Endothelial cell of umbilical vein (primary cell): Measurements from ENCODE around the gene AGBL4. TPM values are rescaled to one million over a fixed set of nuclear protein-coding genes. Genes with fewer than 3 reads are reported as not detected.

Experiments
- BruUV-seq: library from RNA; stranded (reverse); fragments of 400-500 nt; replicated peaks from 2 replicates; lab custom pipeline; 2021; lab: Mats Ljungman, UMichigan
- CTCF ChIA-PET: fragments of 300-600, 350-600 bp; sonication (Branson Sonifier 250); formaldehyde crosslinking; loops from one replicate; lab custom pipeline; 2021; ENCODE audit warnings: antibody characterized with exemption, inconsistent platforms; lab: Charles Lee
- POLR2A ChIA-PET: fragments of 300-600, 350-600 bp; sonication (Branson Sonifier 250); formaldehyde crosslinking; loops from one replicate; lab custom pipeline; 2021; ENCODE audit warnings: antibody characterized with exemption, inconsistent platforms; lab: Charles Lee
- DNase-seq: peaks from one replicate; pipeline ENCODE4 v3.0.0-alpha.2; 2011; ENCODE audit warnings: low read depth, low spot score
- FAIRE-seq: peaks from 2 replicates; lab custom pipeline; 2011; peaks lifted over from hg19 to GRCh38; lab: Jason Lieb, UNC
- H2AFZ ChIP-seq: 2 replicates; pipeline ENCODE4 v1.6.0; 2012; ENCODE audit warnings: low read depth, low read length, control low read depth, inconsistent platforms
- H3K27ac ChIP-seq: 2 replicates; pipeline ENCODE4 v1.5.1; 2011; ENCODE audit warnings: low read depth, mild to moderate bottlenecking, control low read depth, low read length, moderate library complexity; ENCODE audit not compliant: insufficient read depth
- H3K27me3 ChIP-seq, 2 experiments: 2 replicates each; pipeline versions ENCODE4 v1.6.0 to v1.6.1; 2011; ENCODE audit warnings: low read length in 2 of 2, mixed read lengths in 1 of 2; ENCODE audit not compliant: control insufficient read depth in 2 of 2, insufficient read depth in 2 of 2
- H3K36me3 ChIP-seq, 2 experiments: 2 replicates in 1 of 2; 3 replicates in 1 of 2; pipeline ENCODE4 v1.5.1; 2011; ENCODE audit warnings: low read length in 2 of 2, mild to moderate bottlenecking in 1 of 2, moderate library complexity in 1 of 2; ENCODE audit not compliant: control insufficient read depth in 2 of 2, insufficient read depth in 2 of 2; ENCODE audit errors: extremely low read depth in 1 of 2
- H3K4me1 ChIP-seq: 3 replicates; pipeline ENCODE4 v1.5.1; 2011; ENCODE audit warnings: mild to moderate bottlenecking, low read length; ENCODE audit not compliant: control insufficient read depth, insufficient read depth; ENCODE audit errors: extremely low read depth
- H3K4me2 ChIP-seq: 2 replicates; pipeline ENCODE4 v1.6.1; 2011; ENCODE audit warnings: low read length, control low read depth, mixed read lengths; ENCODE audit not compliant: insufficient read depth
- H3K4me3 ChIP-seq, 3 experiments: fragments of 200-600 bp in 1 of 3; sonication (generic), shearing (Covaris generic) in 1 of 3; replicated peaks in 1 of 3; 2 replicates each; pipeline ENCODE4 v1.5.1; 2011 to 2016; ENCODE audit warnings: control low read depth in 3 of 3, low read length in 3 of 3, mild to moderate bottlenecking in 2 of 3, inconsistent platforms in 1 of 3, low read depth in 1 of 3, moderate library complexity in 1 of 3; ENCODE audit not compliant: insufficient read depth in 1 of 3
- H3K79me2 ChIP-seq: 2 replicates; pipeline ENCODE4 v1.6.0; 2012; ENCODE audit warnings: low read length, inconsistent platforms; ENCODE audit not compliant: control insufficient read depth, insufficient read depth
- H3K9ac ChIP-seq: replicated peaks from 2 replicates; pipeline ENCODE3; 2011; ENCODE audit warnings: low read length, control low read depth; ENCODE audit not compliant: insufficient read depth; ENCODE audit errors: extremely low read depth
- H3K9me1 ChIP-seq: replicated peaks from 3 replicates; pipeline ENCODE4 v1.6.0; 2011; ENCODE audit warnings: mild to moderate bottlenecking, low read length; ENCODE audit not compliant: control insufficient read depth, insufficient read depth; ENCODE audit errors: extremely low read depth
- H3K9me3 ChIP-seq: replicated peaks from 2 replicates; pipeline ENCODE4 v1.5.1; 2012; ENCODE audit warnings: low read length, inconsistent platforms; ENCODE audit not compliant: control insufficient read depth, insufficient read depth
- H4K20me1 ChIP-seq: replicated peaks from 2 replicates; pipeline ENCODE3; 2011; ENCODE audit warnings: mild to moderate bottlenecking, low read length; ENCODE audit not compliant: control insufficient read depth, insufficient read depth; ENCODE audit errors: extremely low read depth
- CTCF ChIP-seq, 2 donors: IDR thresholded peaks; 1 replicate in 1 of 2; 2 replicates in 1 of 2; pipeline ENCODE4 v1.5.1; 2011; ENCODE audit warnings: low read length in 2 of 2, mild to moderate bottlenecking in 2 of 2, moderate library complexity in 2 of 2, control low read depth in 1 of 2, inconsistent platforms in 1 of 2, low read depth in 1 of 2; ENCODE audit not compliant: insufficient read depth in 1 of 2; ENCODE audit errors: extremely low read depth in 1 of 2
- EZH2 ChIP-seq: IDR thresholded peaks from 2 replicates; pipeline ENCODE4 v1.6.1; 2012; ENCODE audit warnings: borderline replicate concordance, low read depth, mild to moderate bottlenecking, moderate library complexity, low read length, inconsistent platforms; ENCODE audit not compliant: severe bottlenecking
- FOS ChIP-seq: IDR thresholded peaks from 2 replicates; pipeline ENCODE4 v1.6.1; 2011; ENCODE audit warnings: mild to moderate bottlenecking, low read length, moderate library complexity, borderline replicate concordance; ENCODE audit not compliant: insufficient read depth
- GATA2 ChIP-seq: IDR thresholded peaks from 2 replicates; pipeline ENCODE4 v1.7.0; 2011; ENCODE audit warnings: low read depth, mild to moderate bottlenecking, moderate library complexity, mixed read lengths, low read length; ENCODE audit not compliant: insufficient read length, insufficient read depth
- JUN ChIP-seq: IDR thresholded peaks from 2 replicates; pipeline ENCODE4 v1.6.1; 2011; ENCODE audit warnings: borderline replicate concordance, low read depth; ENCODE audit not compliant: insufficient read length, insufficient read depth
- MYC ChIP-seq: IDR thresholded peaks from one replicate; pipeline ENCODE4 v1.6.1; 2011; ENCODE audit warnings: mild to moderate bottlenecking, low read depth, low read length
- POLR2A ChIP-seq: IDR thresholded peaks from 2 replicates; pipeline ENCODE4 v1.6.1; 2012; ENCODE audit warnings: low read depth, mild to moderate bottlenecking, control low read depth, low read length
- POLR2AphosphoS5 ChIP-seq: IDR thresholded peaks from 2 replicates; pipeline ENCODE4 v1.6.1; 2012; ENCODE audit warnings: low read depth, mild to moderate bottlenecking, control low read depth, low read length, moderate library complexity; ENCODE audit not compliant: insufficient read depth
- dilution Hi-C: fragments of 300-500 bp; cut with MboI; formaldehyde crosslinking; loops from one replicate; pipeline ENCODE4 v1.15.0; 2019; ENCODE audit warnings: low sequenced_read_pairs; ENCODE audit not compliant: extremely low pct_ligation_motif_present
- intact Hi-C: fragments of 100-400 bp; cut with micrococcal nuclease; formaldehyde crosslinking; loops from one replicate; pipeline ENCODE4 v1.10.0; 2022
- polyA plus RNA-seq, 4 experiments: library from polyadenylated mRNA; depleted of rRNA in 3 of 4; stranded (reverse) in 3 of 4; unstranded in 1 of 4; fragments of >200 nt; gene quantifications; 2 replicates each; pipeline versions ENCODE4 v1.2.1 to v1.2.3, GENCODE V29; 2011 to 2012; ENCODE audit warnings: missing spikeins in 1 of 4
- total RNA-seq: library from RNA; stranded (reverse); gene quantifications from 2 replicates; pipeline ENCODE4 v1.2.3, GENCODE V29; 2021
- TF ChIP-seq, protein P1 (sequence below): IDR thresholded peaks from 2 replicates; pipeline ENCODE4 v1.6.1; 2011; ENCODE audit not compliant: insufficient read depth, insufficient read length

AGBL4 gene
- total and polyA plus RNA-seq, 2 donors (not counting 3 experiments of a cell fraction or from before 2014, with no cell fraction given), result not detected

- H3K9me1 ChIP-seq, result no peaks in the 10 kb centered on the region
- FAIRE-seq, result no peak
- H3K4me1 ChIP-seq, result no peaks in the 10 kb centered on the region
- no peak overlapping the region for H3K4me3 ChIP-seq
- dilution Hi-C loops (no loop called here), intact Hi-C loops (no loop called here)
- H4K20me1 ChIP-seq, result no peaks in the 10 kb centered on the region
- H3K9ac ChIP-seq, result no peak overlapping the region
- no peak overlapping the region for H2AFZ ChIP-seq
- no peaks in the 10 kb centered on the region for H3K27me3 ChIP-seq
- H3K36me3 ChIP-seq, result no peaks in the 10 kb centered on the region
- peaks cover 6% of the 10 kb centered on the region for H3K9me3 ChIP-seq
- TF ChIP-seq, protein P1, sequence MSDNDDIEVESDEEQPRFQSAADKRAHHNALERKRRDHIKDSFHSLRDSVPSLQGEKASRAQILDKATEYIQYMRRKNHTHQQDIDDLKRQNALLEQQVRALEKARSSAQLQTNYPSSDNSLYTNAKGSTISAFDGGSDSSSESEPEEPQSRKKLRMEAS, result no peak
- TF ChIP-seq JUN, result no peak
- TF ChIP-seq EZH2, result no peak
- TF ChIP-seq MYC, result no peak
- TF ChIP-seq POLR2A, result no peak
- TF ChIP-seq POLR2AphosphoS5, result no peak
- no peak for TF ChIP-seq FOS
- TF ChIP-seq CTCF (IDR thresholded peaks at IDR 0.05; ENCODE audit: extremely low read depth in 1 of 2, insufficient read depth in 1 of 2, low read depth in 1 of 2, low read length in 2 of 2), result no peak
- no peak for TF ChIP-seq GATA2
- DNase-seq, result no peak
- ChIA-PET POLR2A (no interaction called here), CTCF (no interaction called here)
- no peaks in the 10 kb centered on the region for H3K79me2 ChIP-seq
- BruUV-seq, result no TSS peak
- H3K27ac ChIP-seq, result no peak overlapping the region
- H3K4me2 ChIP-seq, result no peak overlapping the region
These were observed 919.2 kb downstream of the AGBL4 start for GRCh38 chr1:49104575-49104974.
